HT1080 (cell line): Measurements from ENCODE around the gene RBM17. TPM values are rescaled to one million over a fixed set of nuclear protein-coding genes. Genes with fewer than 3 reads are reported as not detected.
"Not testable (repeated sequence)": the region's sequence is repeated elsewhere in the genome, so short reads cannot be mapped to it uniquely, and the experiment has no call there.

ENCODE experiments used
- DNase-seq: peaks from one replicate; pipeline ENCODE4 v3.0.0-alpha.2; 2015; ENCODE audit warnings: low read depth
- total RNA-seq: library from RNA; depleted of rRNA; stranded (reverse); fragments of >200 nt; shearing (Covaris generic); gene quantifications from 2 replicates; pipeline ENCODE4 v1.2.3, GENCODE V29; 2014

Gene RBM17
- total RNA-seq, 1 experiment from 2014 or later = 49.6 TPM

- no peak for DNase-seq
These were observed 32.9 kb upstream of the RBM17 start for GRCh38 chr10:6055929-6056328.

- DNase-seq = no peak
These were observed 32.3 kb upstream of the RBM17 start for GRCh38 chr10:6056411-6057135.

- no peak for DNase-seq
These were observed 30.0 kb upstream of the RBM17 start for GRCh38 chr10:6058682-6059475.

- no peak for DNase-seq
These were observed 29.3 kb upstream of the RBM17 start for GRCh38 chr10:6059506-6059905.

GRCh38 chr10:6061056-6061455 lies 27.8 kb upstream of the RBM17 start:
- DNase-seq = no peak

GRCh38 chr10:6062101-6062771 lies 26.6 kb upstream of the RBM17 start, which contains the start of gene IL2RA:
IL2RA (minus strand) TSS chr10:6062367; CDS start chr10:6062151, 216 bp downstream.
- no peak for DNase-seq

- DNase-seq = no peak
These were observed 24.7 kb upstream of the RBM17 start for GRCh38 chr10:6064119-6064518.

- DNase-seq = not testable (repeated sequence)
These were observed 24.1 kb upstream of the RBM17 start for GRCh38 chr10:6064726-6065125.

- no peak for DNase-seq
These were observed 23.4 kb upstream of the RBM17 start for GRCh38 chr10:6065406-6065805.

GRCh38 chr10:6065835-6066234 lies 23.0 kb upstream of the RBM17 start:
- no peak for DNase-seq

GRCh38 chr10:6067457-6067856 lies 21.4 kb upstream of the RBM17 start:
- DNase-seq = no peak

GRCh38 chr10:6068006-6068405 lies 20.8 kb upstream of the RBM17 start:
- no peak for DNase-seq

- DNase-seq = no peak
These were observed 20.4 kb upstream of the RBM17 start for GRCh38 chr10:6068422-6068821.

- DNase-seq = no peak
These were observed 19.5 kb upstream of the RBM17 start for GRCh38 chr10:6069081-6069931.

- no peak for DNase-seq
These were observed 18.2 kb upstream of the RBM17 start for GRCh38 chr10:6070660-6071059.

GRCh38 chr10:6071181-6072175 lies 17.4 kb upstream of the RBM17 start:
- DNase-seq = no peak

GRCh38 chr10:6072215-6072934 lies 16.5 kb upstream of the RBM17 start:
- no peak for DNase-seq

GRCh38 chr10:6074489-6075301 lies 14.1 kb upstream of the RBM17 start:
- no peak for DNase-seq
